ES-I3 (cell line): ENCODE results near the gene OBP2B.
"Not testable (repeated sequence)": the region's sequence is repeated elsewhere in the genome, so short reads cannot be mapped to it uniquely, and the experiment has no call there.

Source experiments
- H3K36me3 ChIP-seq: 2 replicates; pipeline ENCODE4 v1.6.1; 2013; ENCODE audit warnings: mild to moderate bottlenecking, low read length, control low read depth, moderate library complexity; ENCODE audit not compliant: insufficient read depth
- H3K4me1 ChIP-seq: 2 replicates; pipeline ENCODE4 v1.6.1; 2013; ENCODE audit warnings: mild to moderate bottlenecking, control low read depth, low read length; ENCODE audit not compliant: insufficient read depth
- H3K9ac ChIP-seq: 2 replicates; pipeline ENCODE4 v1.6.1; 2013; ENCODE audit warnings: low read depth, mild to moderate bottlenecking, low read length, moderate library complexity
- H3K9me3 ChIP-seq: 2 replicates; pipeline ENCODE4 v1.6.1; 2013; ENCODE audit warnings: mild to moderate bottlenecking, low read length, moderate library complexity; ENCODE audit not compliant: control insufficient read depth, insufficient read depth

The OBP2B gene

DNA sequence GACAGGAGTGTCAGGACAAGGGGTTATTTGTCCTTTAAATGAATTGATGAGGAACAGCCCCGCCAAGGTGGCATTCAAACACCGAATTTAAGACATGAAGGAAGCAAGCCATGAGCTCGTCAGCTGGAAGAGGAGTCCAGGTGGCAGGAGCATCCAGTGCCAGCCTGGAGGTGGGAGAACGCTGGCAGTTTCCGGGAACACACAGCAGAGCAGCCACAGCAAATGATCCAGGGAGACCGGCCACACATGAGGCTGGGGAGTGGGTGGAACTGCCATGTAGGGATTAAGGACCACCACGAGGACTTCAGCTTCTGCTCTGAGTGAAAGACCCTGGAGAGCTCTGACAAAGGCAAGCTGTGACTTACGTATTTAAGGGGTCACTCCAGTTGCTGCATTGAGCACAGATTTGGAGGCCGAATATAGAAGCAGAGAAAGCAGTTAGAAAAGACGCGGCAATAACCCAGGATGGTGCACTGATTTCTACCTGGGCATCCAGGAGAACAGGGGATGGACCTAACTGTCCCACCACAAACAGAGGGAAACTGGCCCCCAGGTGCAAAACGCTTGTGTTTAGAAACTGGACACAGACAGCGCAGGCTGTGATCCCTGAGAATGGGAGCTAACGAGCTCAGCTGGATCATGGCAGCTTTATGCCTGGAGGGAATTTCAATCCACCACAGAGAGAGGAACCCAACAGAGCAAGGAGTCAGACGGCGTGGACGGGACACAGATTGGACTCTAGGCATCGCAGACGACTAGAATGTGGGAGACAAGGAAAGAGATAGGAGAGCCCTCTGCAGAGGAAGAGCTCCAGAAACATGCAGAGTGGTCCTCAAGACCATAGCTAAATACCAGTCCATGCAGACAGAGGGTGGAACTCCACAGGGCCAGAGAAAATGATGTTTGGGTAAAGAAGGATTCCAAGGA is 9.3 kb upstream of the OBP2B start:
- H3K9me3 ChIP-seq, H3K9ac ChIP-seq, H3K4me1 ChIP-seq, H3K36me3 ChIP-seq: not testable (repeated sequence)

GRCh38 chr9:133217333-133217988 is 8.4 kb upstream of the OBP2B start:
- H3K4me1 ChIP-seq, H3K36me3 ChIP-seq, H3K9ac ChIP-seq, H3K9me3 ChIP-seq: not testable (repeated sequence)

DNA sequence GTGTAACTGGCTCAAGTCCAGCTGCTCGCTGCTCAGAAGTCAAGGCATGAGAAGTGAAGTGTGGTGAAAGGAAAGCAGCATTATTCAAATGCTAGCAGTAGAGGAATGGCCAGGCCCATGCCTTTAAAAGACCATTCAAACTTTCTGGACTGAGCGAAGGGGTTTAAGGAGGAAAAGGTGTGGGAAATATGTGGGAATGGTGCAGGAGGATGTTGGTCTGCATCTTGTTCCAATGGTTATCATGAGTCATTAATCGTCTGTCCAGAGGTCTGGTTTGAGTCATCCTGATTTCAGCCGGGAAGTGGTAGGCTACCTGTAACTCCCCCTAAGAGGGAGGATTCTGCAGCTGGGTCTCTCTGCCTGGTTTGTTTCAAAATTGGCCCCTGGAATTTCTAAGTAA is 5.2 kb upstream of the OBP2B start:
- not testable (repeated sequence) for H3K9ac ChIP-seq, H3K9me3 ChIP-seq, H3K4me1 ChIP-seq, H3K36me3 ChIP-seq

GRCh38 chr9:133210609-133211008 is 1.6 kb upstream of the OBP2B start:
- H3K36me3 ChIP-seq, result no peaks in the 10 kb centered on the region

DNA sequence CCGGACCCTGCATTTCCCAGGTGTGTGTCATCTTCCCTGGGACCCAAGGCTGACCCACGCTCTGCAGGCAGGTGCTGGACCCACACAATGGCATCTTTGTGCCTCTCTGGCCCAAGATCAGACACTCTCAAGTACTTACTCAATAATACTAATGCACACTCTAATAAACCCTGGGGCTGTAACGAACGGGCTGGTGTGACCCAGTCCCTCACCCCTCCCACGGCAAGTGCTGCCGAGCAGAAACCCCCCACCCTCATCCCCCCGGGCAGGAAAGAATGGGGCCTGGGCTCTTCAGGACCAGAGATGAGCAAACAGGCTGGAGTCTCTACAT is 1.1 kb upstream of the OBP2B start:
- Histone ChIP-seq H3K36me3 (no peaks in the 10 kb centered on the region), H3K4me1 (no peaks in the 10 kb centered on the region), H3K9me3 (no peaks in the 10 kb centered on the region), H3K9ac (no peak overlapping the region)

More at GRCh38 chr9:133210609-133211008, 1.6 kb upstream of the OBP2B start:
- no peaks in the 10 kb centered on the region for H3K4me1 ChIP-seq
- no peak overlapping the region for H3K9ac ChIP-seq
- no peaks in the 10 kb centered on the region; the same call in 1 of the 2 replicates for H3K9me3 ChIP-seq

DNA sequence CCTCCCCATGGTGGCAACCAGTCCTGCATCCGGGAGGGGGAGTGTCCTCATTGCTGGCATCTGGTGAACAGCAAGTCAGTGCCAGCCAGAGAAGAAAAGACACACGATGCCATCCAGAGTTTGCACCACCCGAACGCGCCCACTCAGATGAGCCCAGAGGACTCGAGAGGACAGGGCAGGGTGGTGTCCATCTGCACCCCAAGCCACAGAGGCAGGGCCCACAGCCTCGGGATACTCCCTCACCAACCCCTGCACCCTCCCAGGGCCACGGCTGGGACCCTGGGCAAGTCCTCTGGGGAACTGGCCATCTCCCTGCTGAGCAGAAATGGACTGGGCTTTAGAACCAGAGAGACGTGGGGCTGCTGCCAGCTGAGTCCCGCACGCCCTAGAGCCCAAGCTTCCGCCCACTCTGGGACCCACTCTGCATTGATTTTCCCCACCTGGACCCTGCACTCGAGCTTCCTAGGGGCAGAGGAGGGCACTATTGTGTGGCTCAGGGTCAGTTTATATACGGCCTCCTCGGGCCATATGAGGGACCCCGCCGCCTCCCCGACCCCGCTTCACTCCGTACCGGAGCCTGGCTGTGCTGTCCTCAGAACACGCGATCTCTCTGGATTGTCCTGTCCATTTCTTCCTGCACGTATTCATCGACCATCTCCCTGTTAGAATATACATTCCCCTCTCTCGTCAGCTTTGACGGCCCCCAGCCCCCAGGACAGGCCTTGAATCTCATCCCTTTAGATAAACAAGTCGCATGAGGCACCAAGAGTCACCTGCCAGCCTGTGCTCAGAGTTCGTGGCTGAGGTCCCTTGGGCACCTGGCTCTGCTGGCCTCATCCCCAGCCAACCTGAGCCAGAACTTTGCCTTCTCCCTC is 514 bp upstream of the OBP2B start:
- H3K36me3 ChIP-seq, H3K9me3 ChIP-seq, H3K4me1 ChIP-seq, H3K9ac ChIP-seq: not testable (repeated sequence)

GRCh38 chr9:133208171-133208879 is 725 bp downstream of the OBP2B start:
- H3K4me1 ChIP-seq, H3K36me3 ChIP-seq, H3K9ac ChIP-seq, H3K9me3 ChIP-seq: not testable (repeated sequence)

- Histone ChIP-seq H3K9ac (no peak overlapping the region), H3K9me3 (no peaks in the 10 kb centered on the region), H3K36me3 (no peaks in the 10 kb centered on the region), H3K4me1 (no peaks in the 10 kb centered on the region)
These were observed 1.4 kb downstream of the OBP2B start for GRCh38 chr9:133207540-133208170.

DNA sequence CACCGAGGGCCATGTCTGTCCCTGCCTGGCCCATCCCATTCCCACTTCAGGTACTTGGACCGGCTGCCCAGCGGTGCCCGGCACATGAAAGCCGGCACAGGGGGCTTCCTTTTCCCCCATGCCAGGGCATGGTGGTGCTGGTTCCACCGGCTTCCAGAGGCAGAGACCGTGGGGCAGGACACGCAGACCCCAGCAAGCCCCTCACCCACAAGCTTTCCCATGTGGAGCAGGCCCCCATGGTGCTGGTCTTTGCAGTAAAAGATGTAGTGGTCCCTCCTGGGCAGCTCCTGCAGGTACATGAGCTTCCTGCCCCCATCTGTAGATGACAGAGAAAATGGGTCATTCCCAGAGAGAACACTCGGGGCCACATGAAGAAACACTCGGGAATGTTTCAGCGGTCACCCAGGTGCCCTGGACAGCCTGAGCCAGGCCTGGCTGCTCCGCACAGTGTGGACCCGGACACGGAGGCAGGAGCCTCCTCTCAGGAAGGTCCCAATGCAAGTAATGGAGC is 2.0 kb downstream of the OBP2B start:
- Histone ChIP-seq H3K9me3 (no peaks in the 10 kb centered on the region), H3K9ac (no peak overlapping the region), H3K36me3 (no peaks in the 10 kb centered on the region), H3K4me1 (no peaks in the 10 kb centered on the region)

DNA sequence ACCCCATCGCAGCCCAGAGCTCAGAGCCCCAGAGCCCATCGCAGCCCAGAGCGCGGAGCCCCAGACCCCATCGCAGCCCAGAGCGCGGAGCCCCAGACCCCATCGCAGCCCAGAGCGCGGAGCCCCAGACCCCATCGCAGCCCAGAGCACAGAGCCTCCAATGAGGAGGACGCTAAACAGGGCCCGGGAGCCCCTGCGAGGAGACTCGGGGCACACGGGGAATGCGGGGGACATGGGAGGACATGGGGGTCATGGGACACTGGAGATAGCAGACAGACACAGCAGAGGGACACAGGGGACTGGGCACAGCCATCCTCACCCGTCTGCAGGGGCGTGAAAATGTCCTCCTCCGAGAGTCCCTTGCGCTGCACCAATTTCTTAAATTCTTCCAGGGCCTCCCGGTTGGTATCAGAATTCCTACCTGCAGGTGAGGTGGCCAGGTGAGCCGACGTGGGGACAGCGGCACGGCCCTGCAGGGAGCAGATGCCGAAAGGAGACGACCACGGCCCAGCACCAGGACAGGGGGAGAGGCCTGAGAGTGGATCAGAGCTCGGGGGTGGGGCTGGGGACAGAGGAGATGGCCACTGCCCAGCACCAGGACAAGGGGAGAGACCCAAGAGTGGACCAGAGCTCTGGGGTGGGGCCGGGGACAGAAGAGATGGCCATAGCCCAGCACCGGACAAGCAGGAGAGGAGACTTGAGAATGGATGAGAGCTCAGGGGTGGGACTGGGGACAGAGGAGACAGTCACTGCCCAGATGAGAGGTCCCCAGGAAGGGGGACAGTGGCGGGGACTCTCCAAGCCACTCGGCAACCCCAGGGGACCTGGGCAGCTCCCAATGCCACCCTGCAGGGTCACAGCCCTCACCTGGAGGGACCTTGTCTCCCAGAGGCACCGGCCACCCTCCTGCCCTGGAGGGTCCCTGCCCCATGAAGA is 2.8 kb downstream of the OBP2B start:
- Histone ChIP-seq H3K9ac (no peak overlapping the region), H3K9me3 (no peaks in the 10 kb centered on the region), H3K4me1 (no peaks in the 10 kb centered on the region), H3K36me3 (no peaks in the 10 kb centered on the region)

DNA sequence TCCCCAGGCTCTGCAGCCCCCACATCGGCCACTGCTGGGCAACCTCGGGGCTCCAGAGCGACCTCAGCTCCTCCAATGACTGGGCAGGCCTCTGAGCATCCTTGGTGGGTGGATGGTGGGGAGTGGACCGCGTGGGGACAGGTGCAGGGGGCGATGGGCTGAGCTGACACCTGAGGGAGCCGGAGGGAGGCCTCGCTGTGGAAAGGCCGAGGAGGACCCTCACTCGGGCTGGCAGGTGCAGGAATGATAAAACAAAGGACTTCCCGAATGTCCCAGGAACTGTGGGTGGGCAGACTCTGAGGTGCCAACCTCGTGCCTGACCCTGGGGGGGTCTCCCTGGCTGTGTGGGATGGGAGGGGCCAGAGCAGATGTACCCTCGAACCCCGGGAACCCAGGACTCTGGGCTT is 3.6 kb downstream of the OBP2B start:
- H3K4me1 ChIP-seq, H3K9ac ChIP-seq, H3K36me3 ChIP-seq, H3K9me3 ChIP-seq: not testable (repeated sequence)

DNA sequence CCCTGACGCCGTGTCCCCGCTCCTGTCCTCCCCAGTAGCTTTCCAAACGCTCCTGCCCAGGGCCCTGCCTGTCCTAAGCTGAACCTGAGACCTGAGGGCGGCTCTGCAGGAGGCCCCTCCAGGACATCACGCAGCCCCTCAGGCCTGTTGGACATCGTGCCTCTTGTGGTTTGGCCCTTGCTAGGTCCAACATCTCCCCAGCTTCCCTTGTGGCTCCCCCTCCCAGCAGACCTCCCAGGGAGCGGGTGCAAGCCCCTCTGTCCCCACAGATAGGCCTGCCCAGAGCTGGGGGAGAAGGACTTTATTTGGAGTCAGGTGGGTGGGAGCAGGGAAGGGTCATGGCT is 4.1 kb downstream of the OBP2B start:
- H3K9ac ChIP-seq, result no peak overlapping the region
- H3K4me1 ChIP-seq, result no peaks in the 10 kb centered on the region
- H3K36me3 ChIP-seq, result no peaks in the 10 kb centered on the region
- no peaks in the 10 kb centered on the region for H3K9me3 ChIP-seq
